Measurements from ENCODE around the gene TUBGCP2.
A peak's percentile ranks its signal among the peaks of the same experiment; 100 is the strongest.

TUBGCP2 gene

DNA sequence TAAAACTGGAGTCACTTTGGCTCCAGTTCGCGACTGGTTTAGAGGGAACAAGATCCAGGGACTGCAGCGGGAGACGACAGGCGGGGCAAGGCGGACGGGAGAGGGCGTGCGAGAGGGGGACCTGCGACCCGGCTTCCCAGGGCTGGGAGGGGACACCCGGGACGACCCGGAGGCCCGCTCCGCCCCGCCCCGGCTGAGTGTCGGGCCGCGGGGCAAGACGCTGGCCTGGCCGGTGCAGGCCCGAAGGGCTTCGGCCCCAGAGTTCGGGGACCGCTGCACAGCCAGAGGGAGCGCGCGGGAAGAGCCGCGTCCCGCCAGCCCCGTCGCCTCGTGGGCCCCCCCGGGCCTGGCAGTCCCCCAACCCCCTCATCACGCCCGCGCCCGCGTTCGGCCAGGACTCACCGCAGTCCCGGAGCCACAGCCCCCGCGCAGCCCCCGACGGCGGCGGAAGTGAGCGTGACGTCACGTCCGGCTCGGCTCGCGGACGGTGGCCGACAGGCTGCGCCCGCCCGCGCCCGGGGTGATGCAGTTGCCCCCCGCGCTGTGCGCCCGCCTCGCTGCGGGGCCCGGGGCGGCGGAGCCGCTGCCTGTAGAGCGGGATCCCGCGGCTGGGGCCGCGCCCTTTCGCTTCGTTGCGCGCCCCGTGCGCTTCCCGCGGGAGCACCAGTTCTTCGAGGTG is at the start of gene TUBGCP2, which contains the start of gene ZNF511:
Gene TUBGCP2 (minus strand): TSS at position 452 of the 679 bp plus-strand sequence. CDS start 5,931 bp downstream, outside the sequence.
Gene ZNF511 (plus strand): TSS at position 494 of the 679 bp plus-strand sequence. CDS start 30 bp downstream, at position 524.
- peak within 1 kb of the TSS; percentile 81 for H3K4me3 ChIP-seq (ENCODE audit: low read depth, low read length)
- TF ChIP-seq, protein P1, sequence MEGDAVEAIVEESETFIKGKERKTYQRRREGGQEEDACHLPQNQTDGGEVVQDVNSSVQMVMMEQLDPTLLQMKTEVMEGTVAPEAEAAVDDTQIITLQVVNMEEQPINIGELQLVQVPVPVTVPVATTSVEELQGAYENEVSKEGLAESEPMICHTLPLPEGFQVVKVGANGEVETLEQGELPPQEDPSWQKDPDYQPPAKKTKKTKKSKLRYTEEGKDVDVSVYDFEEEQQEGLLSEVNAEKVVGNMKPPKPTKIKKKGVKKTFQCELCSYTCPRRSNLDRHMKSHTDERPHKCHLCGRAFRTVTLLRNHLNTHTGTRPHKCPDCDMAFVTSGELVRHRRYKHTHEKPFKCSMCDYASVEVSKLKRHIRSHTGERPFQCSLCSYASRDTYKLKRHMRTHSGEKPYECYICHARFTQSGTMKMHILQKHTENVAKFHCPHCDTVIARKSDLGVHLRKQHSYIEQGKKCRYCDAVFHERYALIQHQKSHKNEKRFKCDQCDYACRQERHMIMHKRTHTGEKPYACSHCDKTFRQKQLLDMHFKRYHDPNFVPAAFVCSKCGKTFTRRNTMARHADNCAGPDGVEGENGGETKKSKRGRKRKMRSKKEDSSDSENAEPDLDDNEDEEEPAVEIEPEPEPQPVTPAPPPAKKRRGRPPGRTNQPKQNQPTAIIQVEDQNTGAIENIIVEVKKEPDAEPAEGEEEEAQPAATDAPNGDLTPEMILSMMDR (IDR thresholded peaks at IDR 0.05; ENCODE audit: control insufficient read depth, extremely low read depth, insufficient read depth), result no peak
- DNase-seq (ENCODE audit: low read depth), result no peak

- H3K4me3 ChIP-seq (ENCODE audit: low read depth, low read length), result peak within 1 kb of the TSS; percentile 66
- DNase-seq (ENCODE audit: low read depth), result no peak
- TF ChIP-seq, protein P1 (IDR thresholded peaks at IDR 0.05; ENCODE audit: control insufficient read depth, extremely low read depth, insufficient read depth), result no peak
These were observed 48.9 kb upstream of the TUBGCP2 start, which contains the start of gene FUOM for GRCh38 chr10:133357285-133358161. Gene FUOM, minus strand, starts transcription at chr10:133358019. Its CDS starts 12 bp downstream, at chr10:133358007.

GRCh38 chr10:133356549-133357284 is 48.0 kb upstream of the TUBGCP2 start:
- TF ChIP-seq, protein P1 (IDR thresholded peaks at IDR 0.05; ENCODE audit: control insufficient read depth, extremely low read depth, insufficient read depth), result no peak
- H3K4me3 ChIP-seq (ENCODE audit: low read depth, low read length), result peak overlapping the region; percentile 66
- no peak for DNase-seq (ENCODE audit: low read depth)

- DNase-seq (ENCODE audit: low read depth), result no peak
- TF ChIP-seq, protein P1 (IDR thresholded peaks at IDR 0.05; ENCODE audit: control insufficient read depth, extremely low read depth, insufficient read depth), result no peak
- H3K4me3 ChIP-seq (ENCODE audit: low read depth, low read length), result no peak overlapping the region
These were observed 47.3 kb upstream of the TUBGCP2 start for GRCh38 chr10:133355991-133356390.

GRCh38 chr10:133355266-133355665 is 46.6 kb upstream of the TUBGCP2 start:
- no peak for DNase-seq (ENCODE audit: low read depth)
- TF ChIP-seq, protein P1 (IDR thresholded peaks at IDR 0.05; ENCODE audit: control insufficient read depth, extremely low read depth, insufficient read depth), result no peak
- H3K4me3 ChIP-seq (ENCODE audit: low read depth, low read length), result no peak overlapping the region

GRCh38 chr10:133354672-133355240 is 46.1 kb upstream of the TUBGCP2 start:
- no peak for DNase-seq (ENCODE audit: low read depth)
- H3K4me3 ChIP-seq (ENCODE audit: low read depth, low read length), result no peak overlapping the region
- TF ChIP-seq, protein P1 (IDR thresholded peaks at IDR 0.05; ENCODE audit: control insufficient read depth, extremely low read depth, insufficient read depth), result no peak
